Stomach (tissue), 4 donors: Measurements from ENCODE around the gene OBSCN.

ENCODE experiments used
- EP300 ChIP-seq: sonication (generic); formaldehyde crosslinking; IDR thresholded peaks from one replicate; pipeline ENCODE4 v1.6.1; 2017; ENCODE audit warnings: antibody characterized with exemption
- POLR2A ChIP-seq, 4 donors: fragments of 450-650 bp; IDR thresholded peaks; one replicate each; pipeline ENCODE4 v1.6.1; 2016; ENCODE audit warnings: antibody characterized with exemption in 4 of 4, control low read depth in 2 of 4, mild to moderate bottlenecking in 1 of 4, moderate library complexity in 1 of 4
- TF ChIP-seq, protein P1 (sequence below), 7 experiments: fragments of 450-650 bp in 4 of 7; fragments of 200-600 bp in 3 of 7; sonication (generic) in 3 of 7; IDR thresholded peaks; one replicate each; pipeline ENCODE4 v1.5.1; 2016 to 2019; ENCODE audit warnings: antibody characterized with exemption in 7 of 7, control low read depth in 2 of 7, mild to moderate bottlenecking in 1 of 7

DNA sequence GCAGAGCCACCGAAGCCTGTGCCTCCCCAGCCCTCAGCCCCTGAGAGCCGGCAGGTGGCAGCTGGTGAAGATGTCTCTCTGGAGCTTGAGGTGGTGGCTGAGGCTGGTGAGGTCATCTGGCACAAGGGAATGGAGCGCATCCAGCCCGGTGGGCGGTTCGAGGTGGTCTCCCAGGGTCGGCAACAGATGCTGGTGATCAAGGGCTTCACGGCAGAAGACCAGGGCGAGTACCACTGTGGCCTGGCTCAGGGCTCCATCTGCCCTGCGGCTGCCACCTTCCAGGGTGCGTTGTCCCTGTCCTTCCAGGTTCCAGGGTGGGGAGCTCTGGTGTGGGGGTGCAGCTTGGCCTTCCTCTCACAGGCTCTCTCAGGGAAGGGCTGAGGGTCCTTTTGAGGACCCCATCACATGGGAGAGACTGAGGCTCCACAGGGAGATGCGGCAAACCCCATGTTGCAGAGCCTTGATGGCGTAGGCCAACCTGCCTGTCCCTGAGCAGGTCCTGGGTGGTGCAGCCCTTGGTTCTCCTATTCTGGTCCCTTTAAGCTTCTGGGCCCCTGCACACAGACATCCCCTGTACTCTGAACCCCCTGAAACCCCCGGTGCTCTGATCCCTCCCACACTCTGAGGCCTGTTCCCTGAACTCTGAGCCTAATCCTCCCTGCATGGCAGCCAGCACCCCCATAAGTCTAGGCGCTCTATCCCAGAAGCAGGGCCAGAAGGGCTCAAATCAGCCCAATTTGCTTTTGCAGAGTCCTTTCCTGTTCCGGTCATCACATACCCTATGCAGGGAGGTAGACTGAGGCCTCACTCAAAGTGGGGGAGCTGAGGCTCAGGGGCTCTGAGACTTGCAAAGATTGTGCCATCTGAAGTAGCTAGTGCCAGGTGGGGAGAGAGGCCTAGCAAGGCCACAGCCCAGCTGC is 110.3 kb downstream of the OBSCN start:
- TF ChIP-seq EP300 (no peak), POLR2A (IDR thresholded peaks at IDR 0.05) (no peak)
- TF ChIP-seq, protein P1, sequence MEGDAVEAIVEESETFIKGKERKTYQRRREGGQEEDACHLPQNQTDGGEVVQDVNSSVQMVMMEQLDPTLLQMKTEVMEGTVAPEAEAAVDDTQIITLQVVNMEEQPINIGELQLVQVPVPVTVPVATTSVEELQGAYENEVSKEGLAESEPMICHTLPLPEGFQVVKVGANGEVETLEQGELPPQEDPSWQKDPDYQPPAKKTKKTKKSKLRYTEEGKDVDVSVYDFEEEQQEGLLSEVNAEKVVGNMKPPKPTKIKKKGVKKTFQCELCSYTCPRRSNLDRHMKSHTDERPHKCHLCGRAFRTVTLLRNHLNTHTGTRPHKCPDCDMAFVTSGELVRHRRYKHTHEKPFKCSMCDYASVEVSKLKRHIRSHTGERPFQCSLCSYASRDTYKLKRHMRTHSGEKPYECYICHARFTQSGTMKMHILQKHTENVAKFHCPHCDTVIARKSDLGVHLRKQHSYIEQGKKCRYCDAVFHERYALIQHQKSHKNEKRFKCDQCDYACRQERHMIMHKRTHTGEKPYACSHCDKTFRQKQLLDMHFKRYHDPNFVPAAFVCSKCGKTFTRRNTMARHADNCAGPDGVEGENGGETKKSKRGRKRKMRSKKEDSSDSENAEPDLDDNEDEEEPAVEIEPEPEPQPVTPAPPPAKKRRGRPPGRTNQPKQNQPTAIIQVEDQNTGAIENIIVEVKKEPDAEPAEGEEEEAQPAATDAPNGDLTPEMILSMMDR (IDR thresholded peaks at IDR 0.05) = no peak
